GM15510 (cell line): Measurements from ENCODE around the gene CTNNA2.

ENCODE experiments used
- POLR2A ChIP-seq: IDR thresholded peaks from 3 replicates; pipeline ENCODE4 v1.6.1; 2011; ENCODE audit warnings: borderline replicate concordance; ENCODE audit not compliant: insufficient read length; ENCODE audit errors: extremely low read depth

Gene CTNNA2

GRCh38 chr2:80473796-80474195, 960.9 kb downstream of the CTNNA2 start:
- no peak for TF ChIP-seq POLR2A

- no peak for TF ChIP-seq POLR2A
Observed at GRCh38 chr2:80475970-80476369, 963.1 kb downstream of the CTNNA2 start.

GRCh38 chr2:80476535-80477117, 963.8 kb downstream of the CTNNA2 start:
- TF ChIP-seq POLR2A, result no peak

GRCh38 chr2:80482276-80482675, 969.4 kb downstream of the CTNNA2 start:
- TF ChIP-seq POLR2A, result no peak

GRCh38 chr2:80489717-80490116, 976.9 kb downstream of the CTNNA2 start:
- TF ChIP-seq POLR2A, result no peak

- no peak for TF ChIP-seq POLR2A
Observed at GRCh38 chr2:80490964-80491363, 978.1 kb downstream of the CTNNA2 start.

- TF ChIP-seq POLR2A, result no peak
Observed at GRCh38 chr2:80496346-80496745, 983.5 kb downstream of the CTNNA2 start.

GRCh38 chr2:80496775-80497174, 983.9 kb downstream of the CTNNA2 start:
- no peak for TF ChIP-seq POLR2A

- TF ChIP-seq POLR2A, result no peak
Observed at GRCh38 chr2:80499095-80499494, 986.2 kb downstream of the CTNNA2 start.

- no peak for TF ChIP-seq POLR2A
Observed at GRCh38 chr2:80501874-80502624, 989.2 kb downstream of the CTNNA2 start.

GRCh38 chr2:80506563-80506962, 993.7 kb downstream of the CTNNA2 start:
- no peak for TF ChIP-seq POLR2A

GRCh38 chr2:80510716-80511115, 997.9 kb downstream of the CTNNA2 start:
- no peak for TF ChIP-seq POLR2A

GRCh38 chr2:80515964-80516363, 1003.1 kb downstream of the CTNNA2 start:
- TF ChIP-seq POLR2A, result no peak

GRCh38 chr2:80517316-80517715, 1004.5 kb downstream of the CTNNA2 start:
- no peak for TF ChIP-seq POLR2A

GRCh38 chr2:80519121-80519643, 1006.3 kb downstream of the CTNNA2 start:
- TF ChIP-seq POLR2A, result no peak

- TF ChIP-seq POLR2A, result no peak
Observed at GRCh38 chr2:80519699-80520291, 1006.9 kb downstream of the CTNNA2 start.
